Measurements from ENCODE around the gene PFDN6. TPM values are rescaled to one million over a fixed set of nuclear protein-coding genes. Genes with fewer than 3 reads are reported as not detected.
A peak's percentile ranks its signal among the peaks of the same experiment; 100 is the strongest.

PFDN6 gene
- total and polyA plus RNA-seq, 9 of the 15 experiments (the other 6 are each of a cell fraction or from before 2014, with no cell fraction given): 6.8 to 475 (median 216) TPM

DNA sequence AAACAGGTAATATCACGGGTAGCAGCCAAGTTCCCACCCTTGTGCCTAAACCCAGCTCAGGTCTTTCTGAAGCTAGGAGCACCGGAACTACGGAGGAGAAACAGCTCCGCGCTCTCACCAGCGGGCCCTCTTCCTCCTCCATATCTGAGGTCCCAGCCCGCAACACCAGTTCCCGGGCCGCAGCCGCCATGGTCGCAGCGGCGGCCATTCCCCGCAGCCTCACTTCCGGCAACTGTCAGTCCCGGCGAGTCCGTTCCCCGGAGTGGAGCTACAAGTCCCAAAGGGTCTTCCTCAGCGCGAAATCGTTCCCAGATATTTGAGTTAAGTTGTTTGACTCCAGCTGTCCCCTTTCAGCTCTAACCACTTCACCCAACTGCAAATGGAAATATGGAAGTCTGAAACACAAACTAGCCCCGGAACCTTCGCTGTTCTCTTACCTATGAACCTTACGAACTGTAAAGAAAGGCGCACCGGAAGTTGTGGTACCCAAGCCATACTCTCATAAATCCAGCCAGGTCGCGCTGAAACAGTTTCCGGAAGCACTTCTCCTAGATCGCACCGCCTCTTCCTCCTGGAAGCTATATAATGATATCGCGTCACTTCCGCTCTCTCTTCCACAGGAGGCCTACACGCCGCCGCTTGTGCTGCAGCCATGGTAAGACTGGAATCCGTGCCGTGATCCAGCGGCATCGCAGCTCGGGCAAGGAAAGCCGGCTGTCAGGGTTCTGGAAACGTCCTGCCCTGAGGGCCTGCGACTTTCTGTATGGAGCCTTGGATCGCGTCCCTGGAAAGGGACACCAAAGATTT is 17.7 kb upstream of the PFDN6 start, which contains the start of the genes RPS18 and VPS52 (continued):
- peak; percentile 91 for TF ChIP-seq CHCHD3 (CRISPR knock-in tag; IDR thresholded peaks at IDR 0.05)
- peak; percentile 98 for TF ChIP-seq BRD4 (IDR thresholded peaks at IDR 0.05)
- TF ChIP-seq SMARCA4 (IDR thresholded peaks at IDR 0.05): no peak
- no peak for TF ChIP-seq NFE2L1 (tag; IDR thresholded peaks at IDR 0.05; ENCODE audit: borderline replicate concordance, low read depth)
- TF ChIP-seq, protein P1, sequence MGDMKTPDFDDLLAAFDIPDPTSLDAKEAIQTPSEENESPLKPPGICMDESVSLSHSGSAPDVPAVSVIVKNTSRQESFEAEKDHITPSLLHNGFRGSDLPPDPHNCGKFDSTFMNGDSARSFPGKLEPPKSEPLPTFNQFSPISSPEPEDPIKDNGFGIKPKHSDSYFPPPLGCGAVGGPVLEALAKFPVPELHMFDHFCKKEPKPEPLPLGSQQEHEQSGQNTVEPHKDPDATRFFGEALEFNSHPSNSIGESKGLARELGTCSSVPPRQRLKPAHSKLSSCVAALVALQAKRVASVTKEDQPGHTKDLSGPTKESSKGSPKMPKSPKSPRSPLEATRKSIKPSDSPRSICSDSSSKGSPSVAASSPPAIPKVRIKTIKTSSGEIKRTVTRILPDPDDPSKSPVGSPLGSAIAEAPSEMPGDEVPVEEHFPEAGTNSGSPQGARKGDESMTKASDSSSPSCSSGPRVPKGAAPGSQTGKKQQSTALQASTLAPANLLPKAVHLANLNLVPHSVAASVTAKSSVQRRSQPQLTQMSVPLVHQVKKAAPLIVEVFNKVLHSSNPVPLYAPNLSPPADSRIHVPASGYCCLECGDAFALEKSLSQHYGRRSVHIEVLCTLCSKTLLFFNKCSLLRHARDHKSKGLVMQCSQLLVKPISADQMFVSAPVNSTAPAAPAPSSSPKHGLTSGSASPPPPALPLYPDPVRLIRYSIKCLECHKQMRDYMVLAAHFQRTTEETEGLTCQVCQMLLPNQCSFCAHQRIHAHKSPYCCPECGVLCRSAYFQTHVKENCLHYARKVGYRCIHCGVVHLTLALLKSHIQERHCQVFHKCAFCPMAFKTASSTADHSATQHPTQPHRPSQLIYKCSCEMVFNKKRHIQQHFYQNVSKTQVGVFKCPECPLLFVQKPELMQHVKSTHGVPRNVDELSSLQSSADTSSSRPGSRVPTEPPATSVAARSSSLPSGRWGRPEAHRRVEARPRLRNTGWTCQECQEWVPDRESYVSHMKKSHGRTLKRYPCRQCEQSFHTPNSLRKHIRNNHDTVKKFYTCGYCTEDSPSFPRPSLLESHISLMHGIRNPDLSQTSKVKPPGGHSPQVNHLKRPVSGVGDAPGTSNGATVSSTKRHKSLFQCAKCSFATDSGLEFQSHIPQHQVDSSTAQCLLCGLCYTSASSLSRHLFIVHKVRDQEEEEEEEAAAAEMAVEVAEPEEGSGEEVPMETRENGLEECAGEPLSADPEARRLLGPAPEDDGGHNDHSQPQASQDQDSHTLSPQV (IDR thresholded peaks at IDR 0.05): no peak
- TF ChIP-seq, protein P2, sequence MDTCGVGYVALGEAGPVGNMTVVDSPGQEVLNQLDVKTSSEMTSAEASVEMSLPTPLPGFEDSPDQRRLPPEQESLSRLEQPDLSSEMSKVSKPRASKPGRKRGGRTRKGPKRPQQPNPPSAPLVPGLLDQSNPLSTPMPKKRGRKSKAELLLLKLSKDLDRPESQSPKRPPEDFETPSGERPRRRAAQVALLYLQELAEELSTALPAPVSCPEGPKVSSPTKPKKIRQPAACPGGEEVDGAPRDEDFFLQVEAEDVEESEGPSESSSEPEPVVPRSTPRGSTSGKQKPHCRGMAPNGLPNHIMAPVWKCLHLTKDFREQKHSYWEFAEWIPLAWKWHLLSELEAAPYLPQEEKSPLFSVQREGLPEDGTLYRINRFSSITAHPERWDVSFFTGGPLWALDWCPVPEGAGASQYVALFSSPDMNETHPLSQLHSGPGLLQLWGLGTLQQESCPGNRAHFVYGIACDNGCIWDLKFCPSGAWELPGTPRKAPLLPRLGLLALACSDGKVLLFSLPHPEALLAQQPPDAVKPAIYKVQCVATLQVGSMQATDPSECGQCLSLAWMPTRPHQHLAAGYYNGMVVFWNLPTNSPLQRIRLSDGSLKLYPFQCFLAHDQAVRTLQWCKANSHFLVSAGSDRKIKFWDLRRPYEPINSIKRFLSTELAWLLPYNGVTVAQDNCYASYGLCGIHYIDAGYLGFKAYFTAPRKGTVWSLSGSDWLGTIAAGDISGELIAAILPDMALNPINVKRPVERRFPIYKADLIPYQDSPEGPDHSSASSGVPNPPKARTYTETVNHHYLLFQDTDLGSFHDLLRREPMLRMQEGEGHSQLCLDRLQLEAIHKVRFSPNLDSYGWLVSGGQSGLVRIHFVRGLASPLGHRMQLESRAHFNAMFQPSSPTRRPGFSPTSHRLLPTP (IDR thresholded peaks at IDR 0.05; ENCODE audit: borderline replicate concordance, extremely low read depth, insufficient read length): no peak
- TF ChIP-seq, protein P3, sequence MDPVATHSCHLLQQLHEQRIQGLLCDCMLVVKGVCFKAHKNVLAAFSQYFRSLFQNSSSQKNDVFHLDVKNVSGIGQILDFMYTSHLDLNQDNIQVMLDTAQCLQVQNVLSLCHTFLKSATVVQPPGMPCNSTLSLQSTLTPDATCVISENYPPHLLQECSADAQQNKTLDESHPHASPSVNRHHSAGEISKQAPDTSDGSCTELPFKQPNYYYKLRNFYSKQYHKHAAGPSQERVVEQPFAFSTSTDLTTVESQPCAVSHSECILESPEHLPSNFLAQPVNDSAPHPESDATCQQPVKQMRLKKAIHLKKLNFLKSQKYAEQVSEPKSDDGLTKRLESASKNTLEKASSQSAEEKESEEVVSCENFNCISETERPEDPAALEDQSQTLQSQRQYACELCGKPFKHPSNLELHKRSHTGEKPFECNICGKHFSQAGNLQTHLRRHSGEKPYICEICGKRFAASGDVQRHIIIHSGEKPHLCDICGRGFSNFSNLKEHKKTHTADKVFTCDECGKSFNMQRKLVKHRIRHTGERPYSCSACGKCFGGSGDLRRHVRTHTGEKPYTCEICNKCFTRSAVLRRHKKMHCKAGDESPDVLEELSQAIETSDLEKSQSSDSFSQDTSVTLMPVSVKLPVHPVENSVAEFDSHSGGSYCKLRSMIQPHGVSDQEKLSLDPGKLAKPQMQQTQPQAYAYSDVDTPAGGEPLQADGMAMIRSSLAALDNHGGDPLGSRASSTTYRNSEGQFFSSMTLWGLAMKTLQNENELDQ (CRISPR knock-in tag; IDR thresholded peaks at IDR 0.05; ENCODE audit: borderline replicate concordance): no peak
- TF ChIP-seq PHB (CRISPR knock-in tag; IDR thresholded peaks at IDR 0.05): no peak
- 0 out of 2 replicates have a peak, but pooled peaks have one; percentile 72 for TF ChIP-seq NFATC3 (IDR thresholded peaks at IDR 0.05)
- TF ChIP-seq NFE2 (IDR thresholded peaks at IDR 0.05; ENCODE audit: low read depth): 0 out of 2 replicates have a peak, but pooled peaks have one; percentile 1
- no peak for TF ChIP-seq YBX1 (IDR thresholded peaks at IDR 0.05)
- peak; percentile 51; the same call in 1 of the 2 replicates for TF ChIP-seq GATAD2A (IDR thresholded peaks at IDR 0.05)
- TF ChIP-seq ZNF212 (CRISPR knock-in tag; IDR thresholded peaks at IDR 0.05): no peak
- TF ChIP-seq SAP30 (IDR thresholded peaks at IDR 0.05; ENCODE audit: borderline replicate concordance, insufficient read depth, low read depth, low read length, poor library complexity, severe bottlenecking): peak; percentile 97
- TF ChIP-seq GATAD2B (IDR thresholded peaks at IDR 0.05; ENCODE audit: borderline replicate concordance): peak; percentile 52; the same call in 1 of the 2 replicates
- TF ChIP-seq, protein P4, sequence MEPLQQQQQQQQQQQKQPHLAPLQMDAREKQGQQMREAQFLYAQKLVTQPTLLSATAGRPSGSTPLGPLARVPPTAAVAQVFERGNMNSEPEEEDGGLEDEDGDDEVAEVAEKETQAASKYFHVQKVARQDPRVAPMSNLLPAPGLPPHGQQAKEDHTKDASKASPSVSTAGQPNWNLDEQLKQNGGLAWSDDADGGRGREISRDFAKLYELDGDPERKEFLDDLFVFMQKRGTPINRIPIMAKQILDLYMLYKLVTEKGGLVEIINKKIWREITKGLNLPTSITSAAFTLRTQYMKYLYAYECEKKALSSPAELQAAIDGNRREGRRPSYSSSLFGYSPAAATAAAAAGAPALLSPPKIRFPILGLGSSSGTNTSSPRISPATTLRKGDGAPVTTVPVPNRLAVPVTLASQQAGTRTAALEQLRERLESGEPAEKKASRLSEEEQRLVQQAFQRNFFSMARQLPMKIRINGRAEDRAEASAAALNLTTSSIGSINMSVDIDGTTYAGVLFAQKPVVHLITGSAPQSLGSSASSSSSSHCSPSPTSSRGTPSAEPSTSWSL (CRISPR knock-in tag; IDR thresholded peaks at IDR 0.05; ENCODE audit: borderline replicate concordance): no peak
- no peak for TF ChIP-seq RFX1 (IDR thresholded peaks at IDR 0.05)

All from K562 (cell line).